Body of pancreas (tissue), 4 donors: ENCODE data around the gene TTLL9.
A peak's percentile ranks its signal among the peaks of the same experiment; 100 is the strongest.

Experiments
- POLR2A ChIP-seq, 3 donors: fragments of 450-650 bp; IDR thresholded peaks; one replicate each; pipeline ENCODE4 v1.6.1; 2016; ENCODE audit warnings: antibody characterized with exemption in 3 of 3, mild to moderate bottlenecking in 2 of 3
- TF ChIP-seq, protein P1 (sequence below), 7 experiments: fragments of 450-650 bp in 4 of 7; fragments of 200-600 bp in 3 of 7; sonication (generic) in 3 of 7; IDR thresholded peaks; one replicate each; pipeline ENCODE4 v1.5.1; 2016 to 2019; ENCODE audit warnings: antibody characterized with exemption in 7 of 7

- TF ChIP-seq, protein P1, sequence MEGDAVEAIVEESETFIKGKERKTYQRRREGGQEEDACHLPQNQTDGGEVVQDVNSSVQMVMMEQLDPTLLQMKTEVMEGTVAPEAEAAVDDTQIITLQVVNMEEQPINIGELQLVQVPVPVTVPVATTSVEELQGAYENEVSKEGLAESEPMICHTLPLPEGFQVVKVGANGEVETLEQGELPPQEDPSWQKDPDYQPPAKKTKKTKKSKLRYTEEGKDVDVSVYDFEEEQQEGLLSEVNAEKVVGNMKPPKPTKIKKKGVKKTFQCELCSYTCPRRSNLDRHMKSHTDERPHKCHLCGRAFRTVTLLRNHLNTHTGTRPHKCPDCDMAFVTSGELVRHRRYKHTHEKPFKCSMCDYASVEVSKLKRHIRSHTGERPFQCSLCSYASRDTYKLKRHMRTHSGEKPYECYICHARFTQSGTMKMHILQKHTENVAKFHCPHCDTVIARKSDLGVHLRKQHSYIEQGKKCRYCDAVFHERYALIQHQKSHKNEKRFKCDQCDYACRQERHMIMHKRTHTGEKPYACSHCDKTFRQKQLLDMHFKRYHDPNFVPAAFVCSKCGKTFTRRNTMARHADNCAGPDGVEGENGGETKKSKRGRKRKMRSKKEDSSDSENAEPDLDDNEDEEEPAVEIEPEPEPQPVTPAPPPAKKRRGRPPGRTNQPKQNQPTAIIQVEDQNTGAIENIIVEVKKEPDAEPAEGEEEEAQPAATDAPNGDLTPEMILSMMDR (IDR thresholded peaks at IDR 0.05) = no peak
- peak in 1 of 3 donors; percentile 12 for TF ChIP-seq POLR2A (IDR thresholded peaks at IDR 0.05)
Observed at GRCh38 chr20:31845300-31845863, 25.1 kb upstream of the TTLL9 start, which contains the start of gene FOXS1.
